Endothelial cell of umbilical vein (primary cell): ENCODE data around the gene PODXL2.

ENCODE experiments used
- GATA2 ChIP-seq: IDR thresholded peaks from 2 replicates; pipeline ENCODE4 v1.7.0; 2011; ENCODE audit warnings: low read depth, mild to moderate bottlenecking, moderate library complexity, mixed read lengths, low read length; ENCODE audit not compliant: insufficient read length, insufficient read depth
- POLR2A ChIP-seq: IDR thresholded peaks from 2 replicates; pipeline ENCODE4 v1.6.1; 2012; ENCODE audit warnings: low read depth, mild to moderate bottlenecking, control low read depth, low read length

DNA sequence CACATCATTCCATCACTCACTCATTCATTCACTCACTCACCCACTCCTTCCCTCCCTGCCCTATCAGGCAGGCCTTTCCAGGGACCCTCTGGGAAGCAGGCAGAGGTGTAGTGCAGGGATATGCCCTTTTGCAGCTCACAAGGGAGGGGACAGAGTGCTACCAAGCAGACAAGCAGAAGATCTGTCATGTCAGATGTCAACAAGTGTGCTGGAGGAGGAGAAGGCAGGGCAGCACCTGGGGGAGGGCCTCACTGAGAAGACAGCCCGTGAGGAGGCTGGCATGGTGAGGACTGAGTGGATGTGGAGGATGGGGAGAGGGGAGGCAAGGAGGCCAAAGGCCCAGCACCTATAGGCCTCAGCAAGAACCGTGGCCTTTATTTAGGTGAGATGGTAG is 59.0 kb downstream of the PODXL2 start:
- TF ChIP-seq POLR2A, result no peak
- TF ChIP-seq GATA2, result no peak
